A673 (cell line): ENCODE measurements around the gene GNG7. TPM values are rescaled to one million over a fixed set of nuclear protein-coding genes. Genes with fewer than 3 reads are reported as not detected.
"Not testable (repeated sequence)": the region's sequence is repeated elsewhere in the genome, so short reads cannot be mapped to it uniquely, and the experiment has no call there.

Experiments
- BruUV-seq: library from RNA; stranded (reverse); fragments of 400-500 nt; replicated peaks from 2 replicates; lab custom pipeline; 2021; lab: Mats Ljungman, UMichigan
- CTCF ChIA-PET: fragments of 300-600 bp; sonication (Branson Sonifier 250); formaldehyde crosslinking; loops from one replicate; lab custom pipeline; 2022; ENCODE audit warnings: antibody characterized with exemption; lab: Charles Lee
- POLR2A ChIA-PET: fragments of 300-600 bp; sonication (Branson Sonifier 250); formaldehyde crosslinking; loops from one replicate; lab custom pipeline; 2022; ENCODE audit warnings: antibody characterized with exemption; ENCODE audit not compliant: low non-redundant PET; lab: Charles Lee
- DNase-seq: peaks from one replicate; pipeline ENCODE4 v3.0.0-alpha.2; 2015; ENCODE audit warnings: low spot score
- H3K27ac ChIP-seq: fragments of 200-600 bp; sonication (generic); 2 replicates; pipeline ENCODE4 v1.5.1; 2016; ENCODE audit warnings: mixed run types, low read depth, mild to moderate bottlenecking, mixed read lengths, antibody characterized with exemption, low read length; ENCODE audit not compliant: poor library complexity, severe bottlenecking
- H3K27me3 ChIP-seq: fragments of 200-600 bp; sonication (generic); replicated peaks from 2 replicates; pipeline ENCODE4 v1.6.1; 2017; ENCODE audit warnings: mixed run types, low read depth, mild to moderate bottlenecking, mixed read lengths, antibody characterized with exemption, low read length; ENCODE audit not compliant: insufficient read depth, poor library complexity
- H3K36me3 ChIP-seq: fragments of 200-600 bp; sonication (generic); 2 replicates; pipeline ENCODE4 v1.6.1; 2016; ENCODE audit warnings: mixed run types, mild to moderate bottlenecking, mixed read lengths, antibody characterized with exemption, low read length; ENCODE audit not compliant: insufficient read depth, poor library complexity, severe bottlenecking
- H3K4me1 ChIP-seq: fragments of 200-600 bp; sonication (generic); 2 replicates; pipeline ENCODE4 v1.6.1; 2017; ENCODE audit warnings: mixed run types, mild to moderate bottlenecking, mixed read lengths, antibody characterized with exemption, low read length; ENCODE audit not compliant: insufficient read depth, poor library complexity, severe bottlenecking
- H3K4me3 ChIP-seq: fragments of 200-600 bp; sonication (generic); 2 replicates; pipeline ENCODE4 v1.5.1; 2016; ENCODE audit warnings: low read depth, mixed run types, mild to moderate bottlenecking, mixed read lengths, low read length; ENCODE audit not compliant: poor library complexity, severe bottlenecking
- H3K9me3 ChIP-seq: fragments of 200-600 bp; sonication (generic); 2 replicates; pipeline ENCODE4 v1.6.1; 2016; ENCODE audit warnings: mixed run types, low read depth, mild to moderate bottlenecking, mixed read lengths, antibody characterized with exemption, low read length; ENCODE audit not compliant: poor library complexity, severe bottlenecking
- EZH2 ChIP-seq: fragments of 200-600 bp; sonication (generic); IDR thresholded peaks from 2 replicates; pipeline ENCODE4 v1.6.1; 2017; ENCODE audit warnings: borderline replicate concordance, low read depth, mild to moderate bottlenecking, mixed read lengths, antibody characterized with exemption, low read length; ENCODE audit not compliant: poor library complexity, severe bottlenecking
- intact Hi-C: fragments of 100-400 bp; cut with micrococcal nuclease; formaldehyde crosslinking; loops from one replicate; pipeline ENCODE4 v1.10.0; 2022; ENCODE audit not compliant: unreplicated experiment
- total RNA-seq: library from RNA; stranded (reverse); gene quantifications from 2 replicates; pipeline ENCODE4 v1.2.3, GENCODE V29; 2021
- TF ChIP-seq, protein P1 (sequence below): fragments of 300-800, 200-600 bp; sonication (generic); conservative IDR thresholded peaks from 2 replicates; pipeline ENCODE4 v1.5.1; 2017; ENCODE audit warnings: low read depth, mild to moderate bottlenecking, antibody characterized with exemption, low read length, moderate library complexity, mixed read lengths

GNG7 gene
- total RNA-seq, 1 experiment from 2014 or later: 0.30 TPM

DNA sequence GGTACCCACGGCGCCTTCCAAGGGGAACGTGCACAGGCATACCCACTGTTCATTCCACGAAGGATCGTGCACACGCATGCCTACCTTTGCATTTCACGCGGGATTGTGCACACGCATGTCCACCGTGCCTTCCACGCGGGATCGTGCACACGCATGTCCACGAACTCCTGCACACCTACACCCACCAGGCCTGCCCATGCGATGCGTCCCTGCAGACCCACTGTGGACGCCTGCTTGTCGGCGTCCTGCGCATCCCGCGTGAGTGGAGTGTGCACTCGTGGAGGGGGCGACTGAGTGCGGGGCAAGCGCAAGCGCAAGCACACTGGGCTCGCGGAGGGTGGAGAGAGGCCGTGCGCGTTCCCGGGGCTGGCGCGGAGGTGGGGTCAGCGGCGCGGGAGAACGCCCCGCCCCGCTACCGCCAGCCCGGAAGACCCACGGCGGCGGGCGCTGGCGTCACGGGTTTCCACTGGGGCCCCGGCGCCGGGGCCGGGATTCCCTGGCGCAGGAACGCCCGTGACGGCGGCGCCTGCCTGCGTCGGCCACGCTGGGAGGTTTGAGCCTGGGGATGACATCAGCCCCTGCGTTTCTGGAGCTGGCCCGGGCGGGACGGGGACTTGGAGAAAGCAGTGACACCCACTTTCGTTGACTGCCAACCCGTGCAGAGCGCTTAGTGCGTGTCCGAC lies 207.9 kb downstream of the GNG7 start:
- Histone ChIP-seq H3K27me3 (peaks cover 2% of the 10 kb centered on the region), H3K27ac (peak overlapping the region; percentile 68), H3K4me1 (peaks cover 6% of the 10 kb centered on the region), H3K4me3 (peak overlapping the region; percentile 54), H3K36me3 (no peaks in the 10 kb centered on the region), H3K9me3 (no peaks in the 10 kb centered on the region)
- TF ChIP-seq, protein P1, sequence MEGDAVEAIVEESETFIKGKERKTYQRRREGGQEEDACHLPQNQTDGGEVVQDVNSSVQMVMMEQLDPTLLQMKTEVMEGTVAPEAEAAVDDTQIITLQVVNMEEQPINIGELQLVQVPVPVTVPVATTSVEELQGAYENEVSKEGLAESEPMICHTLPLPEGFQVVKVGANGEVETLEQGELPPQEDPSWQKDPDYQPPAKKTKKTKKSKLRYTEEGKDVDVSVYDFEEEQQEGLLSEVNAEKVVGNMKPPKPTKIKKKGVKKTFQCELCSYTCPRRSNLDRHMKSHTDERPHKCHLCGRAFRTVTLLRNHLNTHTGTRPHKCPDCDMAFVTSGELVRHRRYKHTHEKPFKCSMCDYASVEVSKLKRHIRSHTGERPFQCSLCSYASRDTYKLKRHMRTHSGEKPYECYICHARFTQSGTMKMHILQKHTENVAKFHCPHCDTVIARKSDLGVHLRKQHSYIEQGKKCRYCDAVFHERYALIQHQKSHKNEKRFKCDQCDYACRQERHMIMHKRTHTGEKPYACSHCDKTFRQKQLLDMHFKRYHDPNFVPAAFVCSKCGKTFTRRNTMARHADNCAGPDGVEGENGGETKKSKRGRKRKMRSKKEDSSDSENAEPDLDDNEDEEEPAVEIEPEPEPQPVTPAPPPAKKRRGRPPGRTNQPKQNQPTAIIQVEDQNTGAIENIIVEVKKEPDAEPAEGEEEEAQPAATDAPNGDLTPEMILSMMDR: no peak
- no peak for TF ChIP-seq EZH2
- peak; percentile 78 for DNase-seq
- intact Hi-C loops: no loop called here
- CTCF ChIA-PET: no interaction called here
- no TSS peak for BruUV-seq
- POLR2A ChIA-PET: interaction anchor here (0.7 kb wide), 1 partner anchor 24 kb away, joined by 3 read pairs; no protein-coding TSS in a partner anchor

GRCh38 chr19:2494084-2494446 lies 208.4 kb downstream of the GNG7 start:
- intact Hi-C loops: no loop called here
- Histone ChIP-seq H3K27ac (no peak overlapping the region), H3K36me3 (no peaks in the 10 kb centered on the region), H3K4me3 (peak overlapping the region; percentile 54), H3K9me3 (no peaks in the 10 kb centered on the region), H3K4me1 (peaks cover 6% of the 10 kb centered on the region), H3K27me3 (peaks cover 5% of the 10 kb centered on the region)
- ChIA-PET CTCF (no interaction called here), POLR2A (no interaction called here)
- peak; percentile 33 for DNase-seq
- BruUV-seq: no TSS peak
- no peak for TF ChIP-seq EZH2
- TF ChIP-seq, protein P1: no peak

GRCh38 chr19:2493448-2493847 lies 209.0 kb downstream of the GNG7 start:
- H3K36me3 ChIP-seq, CTCF ChIA-PET, DNase-seq, H3K4me1 ChIP-seq, H3K9me3 ChIP-seq, H3K27me3 ChIP-seq, H3K4me3 ChIP-seq, BruUV-seq, intact Hi-C loops, H3K27ac ChIP-seq: not testable (repeated sequence)
- POLR2A ChIA-PET: interaction anchor here (0.7 kb wide), 1 partner anchor 66 kb away, joined by 4 read pairs; no protein-coding TSS in a partner anchor

DNA sequence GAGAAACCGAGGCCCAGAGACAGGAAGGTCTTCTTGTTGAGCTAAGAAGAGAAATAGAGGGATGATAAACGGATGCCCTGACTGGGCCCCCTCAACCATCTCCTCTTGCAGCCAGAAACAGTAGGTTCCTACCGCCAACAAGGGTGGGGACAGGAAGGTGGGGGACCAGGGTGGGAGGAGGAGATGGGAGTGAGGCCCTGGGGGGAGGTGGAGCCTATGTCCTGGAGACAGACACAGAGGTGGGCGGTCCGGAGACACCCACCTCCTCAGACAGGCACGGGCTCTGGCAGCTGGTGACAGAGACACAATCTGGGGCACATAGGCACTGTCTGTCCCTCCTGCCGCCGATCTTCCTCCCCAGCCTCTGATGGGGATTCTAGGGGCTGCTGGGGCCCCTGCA lies 209.6 kb downstream of the GNG7 start:
- no peaks in the 10 kb centered on the region for H3K36me3 ChIP-seq
- peaks cover 8% of the 10 kb centered on the region for H3K4me1 ChIP-seq
- no peak overlapping the region for H3K4me3 ChIP-seq
- no peak for DNase-seq
- no peak overlapping the region for H3K27ac ChIP-seq
- no peaks in the 10 kb centered on the region for H3K9me3 ChIP-seq
- ChIA-PET CTCF (no interaction called here), POLR2A (no interaction called here)
- H3K27me3 ChIP-seq: peaks cover 5% of the 10 kb centered on the region
- intact Hi-C loops: no loop called here
- BruUV-seq: no TSS peak
- TF ChIP-seq, protein P1: no peak
- TF ChIP-seq EZH2: no peak
